A549 (cell line): Measurements from ENCODE around the gene VSIR. TPM values are rescaled to one million over a fixed set of nuclear protein-coding genes. Genes with fewer than 3 reads are reported as not detected.

Experiments used
- ATAC-seq, 2 experiments: fragments of 200-7000 bp in 1 of 2; fragments of >200 bp in 1 of 2; cut with Nextera tagmentation in 1 of 2; cut with Tn5 transposase in 1 of 2; 3 replicates each; pipeline versions ENCODE4 v1.8.0 to v1.9.1; 2018 to 2020; ENCODE audit warnings: mild to moderate bottlenecking in 1 of 2, moderate library complexity in 1 of 2
- CTCF ChIA-PET: fragments of 300-600 bp; sonication (Branson Sonifier 250); formaldehyde crosslinking; extraction: SDS; loops from one replicate; lab custom pipeline; 2021; ENCODE audit warnings: antibody characterized with exemption, inconsistent platforms; lab: Yijun Ruan, JAX
- POLR2A ChIA-PET: fragments of 350-600 bp; formaldehyde crosslinking; extraction: SDS; loops from one replicate; lab custom pipeline; 2021; ENCODE audit warnings: antibody characterized with exemption, inconsistent platforms; lab: Yijun Ruan, JAX
- DNase-seq, 2 experiments: peaks; one replicate each; pipeline versions ENCODE4 v3.0.0 to v3.0.0-alpha.2; 2011 to 2016; ENCODE audit warnings: low read depth in 1 of 2, low spot score in 1 of 2
- FAIRE-seq: peaks from 2 replicates; lab custom pipeline; 2011; peaks lifted over from hg19 to GRCh38; lab: Jason Lieb, UNC
- H3K27ac ChIP-seq, 2 experiments: fragments of >200 bp; sonication (Bioruptor Twin); formaldehyde crosslinking; 3 replicates each; pipeline ENCODE4 v1.5.1; 2016 to 2017
- H3K4me1 ChIP-seq: fragments of >200 bp; sonication (Bioruptor Twin); formaldehyde crosslinking; 3 replicates; pipeline ENCODE4 v1.6.1; 2016
- H3K4me2 ChIP-seq: fragments of >200 bp; sonication (Bioruptor Twin); formaldehyde crosslinking; 3 replicates; pipeline ENCODE4 v1.6.1; 2016
- H3K4me3 ChIP-seq: fragments of >200 bp; sonication (Bioruptor Twin); formaldehyde crosslinking; 3 replicates; pipeline ENCODE4 v1.5.1; 2016
- H3K9me3 ChIP-seq: fragments of >200 bp; sonication (Bioruptor Twin); formaldehyde crosslinking; 3 replicates; pipeline ENCODE4 v1.6.1; 2016
- CEBPB ChIP-seq, 2 experiments: fragments of >200 bp in 1 of 2; sonication (Bioruptor Twin) in 1 of 2; formaldehyde crosslinking in 1 of 2; IDR thresholded peaks; 2 replicates each; pipeline ENCODE4 v1.6.1; 2012 to 2016
- CHD4 ChIP-seq: fragments of 200-600 bp; sonication (generic); IDR thresholded peaks from 2 replicates; pipeline ENCODE4 v1.6.1; 2016; ENCODE audit warnings: antibody characterized with exemption, mild to moderate bottlenecking, borderline replicate concordance
- CTCF ChIP-seq: fragments of >200 bp; sonication (Bioruptor Twin); formaldehyde crosslinking; IDR thresholded peaks from 3 replicates; pipeline ENCODE4 v1.5.1; 2016
- E2F6 ChIP-seq: IDR thresholded peaks from 2 replicates; pipeline ENCODE4 v1.6.1; 2012; ENCODE audit warnings: low read depth, borderline replicate concordance
- EHMT2 ChIP-seq: fragments of 200-600 bp; sonication (generic); IDR thresholded peaks from 2 replicates; pipeline ENCODE4 v1.6.1; 2016; ENCODE audit warnings: antibody characterized with exemption, low read depth, mild to moderate bottlenecking, moderate library complexity
- ESRRA ChIP-seq: fragments of 150-350 bp; IDR thresholded peaks from 2 replicates; pipeline ENCODE4 v1.6.1; 2014; ENCODE audit warnings: mild to moderate bottlenecking, low read length, borderline replicate concordance
- GATA3 ChIP-seq: IDR thresholded peaks from 2 replicates; pipeline ENCODE4 v1.6.1; 2012; ENCODE audit warnings: borderline replicate concordance
- HES2 ChIP-seq: fragments of >200 bp; sonication (Bioruptor Twin); formaldehyde crosslinking; IDR thresholded peaks from 2 replicates; pipeline ENCODE4 v1.6.1; 2016
- HOXB13 ChIP-seq: fragments of 250-450 bp; sonication (Bioruptor Pico); IDR thresholded peaks from 2 replicates; pipeline ENCODE4 v1.5.0; 2020; ENCODE audit warnings: low read depth, mild to moderate bottlenecking, moderate library complexity
- HOXB5 ChIP-seq: fragments of 250-450 bp; sonication (Bioruptor Pico); IDR thresholded peaks from 2 replicates; pipeline ENCODE4 v1.5.0; 2020; ENCODE audit warnings: mild to moderate bottlenecking, moderate library complexity
- JUN ChIP-seq, 2 experiments: fragments of >200 bp; sonication (Bioruptor Twin); formaldehyde crosslinking; IDR thresholded peaks; 2 replicates in 1 of 2; 3 replicates in 1 of 2; pipeline ENCODE4 v1.6.1; 2016 to 2017
- MAFK ChIP-seq: fragments of 450-650 bp; IDR thresholded peaks from 2 replicates; pipeline ENCODE4 v1.6.1; 2014; ENCODE audit not compliant: partially characterized antibody
- MAZ ChIP-seq: fragments of 150-350 bp; IDR thresholded peaks from 2 replicates; pipeline ENCODE4 v1.6.1; 2014; ENCODE audit warnings: antibody characterized with exemption, low read depth, low read length, borderline replicate concordance
- NFE2L2 ChIP-seq: fragments of 150-350 bp; conservative IDR thresholded peaks from 2 replicates; pipeline ENCODE4 v1.6.1; 2014; ENCODE audit warnings: low read length
- NR3C1 ChIP-seq: fragments of >200 bp; sonication (Bioruptor Twin); formaldehyde crosslinking; IDR thresholded peaks from 3 replicates; pipeline ENCODE4 v1.6.1; 2017
- PBX3 ChIP-seq: IDR thresholded peaks from 2 replicates; pipeline ENCODE4 v1.6.1; 2012
- PHF8 ChIP-seq: fragments of 200-600 bp; sonication (generic); IDR thresholded peaks from 2 replicates; pipeline ENCODE4 v1.6.1; 2016; ENCODE audit warnings: low read depth, mild to moderate bottlenecking, antibody characterized with exemption, moderate library complexity, borderline replicate concordance
- RAD21 ChIP-seq, 2 experiments: fragments of >200 bp in 1 of 2; sonication (Bioruptor Twin) in 1 of 2; formaldehyde crosslinking in 1 of 2; IDR thresholded peaks in 1 of 2; conservative IDR thresholded peaks in 1 of 2; 2 replicates in 1 of 2; 3 replicates in 1 of 2; pipeline ENCODE4 v1.6.1; 2012 to 2018; ENCODE audit warnings: inconsistent platforms in 1 of 2
- RNF2 ChIP-seq: fragments of 200-600 bp; sonication (generic); IDR thresholded peaks from 2 replicates; pipeline ENCODE4 v1.6.1; 2016; ENCODE audit warnings: low read depth, mild to moderate bottlenecking, antibody characterized with exemption, moderate library complexity, borderline replicate concordance
- TFCP2L1 ChIP-seq: fragments of 250-450 bp; sonication (Bioruptor Pico); IDR thresholded peaks from 2 replicates; pipeline ENCODE4 v1.5.0; 2021; ENCODE audit warnings: mild to moderate bottlenecking
- WGBS: methylation state at CpG from one replicate; pipeline ENCODE4 v1.1.6; 2017; ENCODE audit errors: missing lambda C conversion rate; 5-methylcytosine and 5-hydroxymethylcytosine counted together
- polyA plus RNA-seq, 4 experiments: library from polyadenylated mRNA; depleted of rRNA in 3 of 4; stranded (reverse); fragments of >200 nt; fragmentation: RNase III in 1 of 4; extraction: RNeasy Plus Mini Kit Qiagen cat#74134 plus additional on column Dnase treatment in 1 of 4; gene quantifications; 2 replicates in 3 of 4; 3 replicates in 1 of 4; pipeline ENCODE4 v1.2.3, GENCODE V29; 2011 to 2017

Gene VSIR
- polyA plus RNA-seq, 2 of the 4 experiments (the other 2 are of a cell fraction), result 15.5 to 18.5 TPM

GRCh38 chr10:71799608-71800453 lies 26.5 kb upstream of the VSIR start:
- no peaks in the 10 kb centered on the region; the same call in 2 of the 3 replicates for H3K9me3 ChIP-seq
- POLR2A ChIA-PET, result interaction anchor here (0.7 kb wide), 1 partner anchor 98 kb away, joined by 3 read pairs; no protein-coding TSS in a partner anchor
- CTCF ChIA-PET, result interaction anchor here (0.6 to 2.6 kb wide), 5 partner anchors 11 to 96 kb away, joined by 3 to 10 read pairs (median 3); partner anchors contain the start of gene VSIR
- TF ChIP-seq HOXB13 (CRISPR knock-in tag) (no peak), NFE2L2 (no peak), CEBPB (IDR thresholded peaks at IDR 0.05) (no peak), RNF2 (no peak), TFCP2L1 (no peak), ESRRA (no peak), MAFK (peak; percentile 1)
- TF ChIP-seq, all 56 proteins: peak for 1
- Histone ChIP-seq H3K4me3 (no peak overlapping the region), H3K4me2 (peak overlapping the region; percentile 31; the same call in 2 of the 3 replicates), H3K27ac (no peak overlapping the region), H3K4me1 (peaks cover 7% of the 10 kb centered on the region; the same call in 1 of the 3 replicates)
- WGBS, result 42% methylated on average over 3 of the region's 3 CpGs
- DNase-seq (peak in 1 of 2 experiments; percentile 50), ATAC-seq (peak in 1 of 2 experiments; percentile 45; a peak in 3 of 6 replicates), FAIRE-seq (no peak)

GRCh38 chr10:71799112-71799511 lies 25.8 kb upstream of the VSIR start:
- POLR2A ChIA-PET, result no interaction called here
- CTCF ChIA-PET, result interaction anchor here (1.0 to 1.8 kb wide), 3 partner anchors 26 to 97 kb away, joined by 3 to 6 read pairs (median 4); partner anchors contain the start of gene VSIR
- no peak overlapping the region for H3K4me2 ChIP-seq
- WGBS, result 47% methylated on average over 9 of the region's 10 CpGs
- DNase-seq, result no peak
- FAIRE-seq, result no peak
- TF ChIP-seq MAZ, result no peak
- TF ChIP-seq RNF2, result no peak
- no peak for TF ChIP-seq PBX3
- TF ChIP-seq JUN (IDR thresholded peaks at IDR 0.05), result no peak
- no peak for TF ChIP-seq HES2
- no peak for TF ChIP-seq EHMT2
- TF ChIP-seq CHD4, result no peak
- no peak for TF ChIP-seq PHF8
- TF ChIP-seq NR3C1, result no peak
- TF ChIP-seq GATA3, result no peak
- no peak for TF ChIP-seq CTCF
- TF ChIP-seq E2F6, result no peak
- TF ChIP-seq HOXB5 (CRISPR knock-in tag), result no peak
- no peak for TF ChIP-seq NFE2L2
- TF ChIP-seq RAD21 (conservative IDR thresholded peaks at IDR 0.05 in 1 of 2, IDR thresholded peaks at IDR 0.05 in 1 of 2), result no peak
- no peak for ATAC-seq
- peaks cover 7% of the 10 kb centered on the region; the same call in 1 of the 3 replicates for H3K4me1 ChIP-seq
- H3K27ac ChIP-seq, result no peak overlapping the region
- no peak overlapping the region for H3K4me3 ChIP-seq
- H3K9me3 ChIP-seq, result no peaks in the 10 kb centered on the region; the same call in 2 of the 3 replicates
